T-helper 2 cell treated with Interferon-gamma antibody and Interleukin-4, amounts not matched to agents 5 μg/mL and 100 μg/mL, for 36 hours (primary cell): Measurements from ENCODE around the gene DDAH1.

Source experiments
- DNase-seq: peaks from one replicate; pipeline ENCODE4 v3.0.0; 2021; ENCODE audit warnings: low spot score
- H3K27ac Mint-ChIP-seq: one replicate; pipeline ENCODE4 v1.8.0; 2021; ENCODE audit warnings: mild to moderate bottlenecking, mixed read lengths
- H3K27me3 Mint-ChIP-seq: one replicate; pipeline ENCODE4 v1.8.0; 2021; ENCODE audit warnings: low read depth, mixed read lengths
- H3K36me3 Mint-ChIP-seq: one replicate; pipeline ENCODE4 v1.8.0; 2021; ENCODE audit warnings: low read depth, mixed read lengths
- H3K4me1 Mint-ChIP-seq: one replicate; pipeline ENCODE4 v1.8.0; 2021; ENCODE audit warnings: low read depth, mixed read lengths
- H3K4me3 Mint-ChIP-seq: one replicate; pipeline ENCODE4 v1.8.0; 2022; ENCODE audit warnings: mild to moderate bottlenecking, moderate library complexity, mixed read lengths
- H3K9me3 Mint-ChIP-seq: one replicate; pipeline ENCODE4 v1.8.0; 2021; ENCODE audit warnings: mixed read lengths

DDAH1 gene

GRCh38 chr1:85447006-85447943 is 17.7 kb downstream of the DDAH1 start:
- no peaks in the 10 kb centered on the region for H3K36me3 Mint-ChIP-seq
- DNase-seq, result no peak
- no peaks in the 10 kb centered on the region for H3K9me3 Mint-ChIP-seq
- H3K27me3 Mint-ChIP-seq, result no peaks in the 10 kb centered on the region
- H3K27ac Mint-ChIP-seq, result no peak overlapping the region
- H3K4me3 Mint-ChIP-seq, result no peak overlapping the region
- H3K4me1 Mint-ChIP-seq, result no peaks in the 10 kb centered on the region

GRCh38 chr1:85445906-85446305 is 19.1 kb downstream of the DDAH1 start:
- Mint-ChIP-seq H3K4me3 (no peak overlapping the region), H3K27ac (no peak overlapping the region), H3K9me3 (no peaks in the 10 kb centered on the region), H3K36me3 (no peaks in the 10 kb centered on the region), H3K27me3 (no peaks in the 10 kb centered on the region), H3K4me1 (no peaks in the 10 kb centered on the region)
- DNase-seq, result no peak

- H3K27me3 Mint-ChIP-seq, result no peaks in the 10 kb centered on the region
- H3K27ac Mint-ChIP-seq, result no peak overlapping the region
- no peak for DNase-seq
- H3K4me3 Mint-ChIP-seq, result no peak overlapping the region
- H3K4me1 Mint-ChIP-seq, result no peaks in the 10 kb centered on the region
- no peaks in the 10 kb centered on the region for H3K9me3 Mint-ChIP-seq
- H3K36me3 Mint-ChIP-seq, result no peaks in the 10 kb centered on the region
Observed at GRCh38 chr1:85444381-85444780, 20.6 kb downstream of the DDAH1 start.

- Mint-ChIP-seq H3K27me3 (no peaks in the 10 kb centered on the region), H3K36me3 (no peaks in the 10 kb centered on the region), H3K27ac (no peak overlapping the region), H3K4me1 (no peaks in the 10 kb centered on the region), H3K4me3 (no peak overlapping the region), H3K9me3 (no peaks in the 10 kb centered on the region)
- DNase-seq, result no peak
Observed at GRCh38 chr1:85440612-85441011, 24.3 kb downstream of the DDAH1 start.

DNA sequence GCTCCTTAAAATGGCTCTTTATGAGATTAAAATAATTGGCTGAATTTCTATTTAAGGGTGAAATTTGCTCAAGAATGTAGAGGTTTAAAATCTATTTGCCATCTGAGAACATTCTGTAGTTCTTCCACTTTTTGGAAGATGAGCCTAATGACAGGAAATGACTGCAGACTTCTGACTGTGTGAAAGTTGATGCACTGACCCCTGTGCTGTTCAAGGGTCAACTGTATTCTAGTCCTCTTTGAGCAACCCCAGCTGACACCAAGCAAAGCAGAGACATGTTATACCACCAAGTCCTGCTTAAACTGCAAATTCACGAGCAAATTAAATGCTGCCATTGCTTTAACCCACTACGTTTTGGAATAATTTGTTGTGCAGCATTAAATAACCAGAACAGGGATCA is 26.6 kb downstream of the DDAH1 start:
- H3K27me3 Mint-ChIP-seq, result no peaks in the 10 kb centered on the region
- no peaks in the 10 kb centered on the region for H3K4me1 Mint-ChIP-seq
- H3K27ac Mint-ChIP-seq, result no peak overlapping the region
- no peaks in the 10 kb centered on the region for H3K9me3 Mint-ChIP-seq
- DNase-seq, result no peak
- no peak overlapping the region for H3K4me3 Mint-ChIP-seq
- no peaks in the 10 kb centered on the region for H3K36me3 Mint-ChIP-seq

- no peaks in the 10 kb centered on the region for H3K4me1 Mint-ChIP-seq
- H3K27ac Mint-ChIP-seq, result no peak overlapping the region
- H3K4me3 Mint-ChIP-seq, result no peak overlapping the region
- H3K27me3 Mint-ChIP-seq, result no peaks in the 10 kb centered on the region
- H3K36me3 Mint-ChIP-seq, result no peaks in the 10 kb centered on the region
- H3K9me3 Mint-ChIP-seq, result no peaks in the 10 kb centered on the region
- no peak for DNase-seq
Observed at GRCh38 chr1:85437139-85437538, 27.8 kb downstream of the DDAH1 start.

DNA sequence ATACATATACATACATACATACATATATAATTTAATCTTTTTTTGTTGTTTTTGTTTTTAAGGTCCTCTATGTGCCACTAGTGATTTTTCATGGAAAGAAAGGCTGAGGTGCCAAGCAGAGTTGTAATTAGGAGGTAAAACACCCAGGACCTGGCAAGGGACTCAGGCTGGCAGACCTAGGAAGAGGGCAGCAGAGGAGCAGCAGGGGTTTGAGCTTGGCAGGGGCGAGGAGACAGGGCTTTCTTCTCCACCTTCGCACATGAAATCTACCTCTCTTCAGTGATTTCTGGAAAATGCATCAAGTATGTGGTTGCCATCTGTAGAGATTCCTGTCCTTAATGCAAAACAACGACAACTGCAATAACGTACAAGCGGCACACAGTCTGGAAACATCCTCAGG is 31.9 kb downstream of the DDAH1 start:
- H3K27me3 Mint-ChIP-seq, result no peaks in the 10 kb centered on the region
- H3K9me3 Mint-ChIP-seq, result no peaks in the 10 kb centered on the region
- DNase-seq, result no peak
- no peak overlapping the region for H3K27ac Mint-ChIP-seq
- no peak overlapping the region for H3K4me3 Mint-ChIP-seq
- no peaks in the 10 kb centered on the region for H3K36me3 Mint-ChIP-seq
- no peaks in the 10 kb centered on the region for H3K4me1 Mint-ChIP-seq

DNA sequence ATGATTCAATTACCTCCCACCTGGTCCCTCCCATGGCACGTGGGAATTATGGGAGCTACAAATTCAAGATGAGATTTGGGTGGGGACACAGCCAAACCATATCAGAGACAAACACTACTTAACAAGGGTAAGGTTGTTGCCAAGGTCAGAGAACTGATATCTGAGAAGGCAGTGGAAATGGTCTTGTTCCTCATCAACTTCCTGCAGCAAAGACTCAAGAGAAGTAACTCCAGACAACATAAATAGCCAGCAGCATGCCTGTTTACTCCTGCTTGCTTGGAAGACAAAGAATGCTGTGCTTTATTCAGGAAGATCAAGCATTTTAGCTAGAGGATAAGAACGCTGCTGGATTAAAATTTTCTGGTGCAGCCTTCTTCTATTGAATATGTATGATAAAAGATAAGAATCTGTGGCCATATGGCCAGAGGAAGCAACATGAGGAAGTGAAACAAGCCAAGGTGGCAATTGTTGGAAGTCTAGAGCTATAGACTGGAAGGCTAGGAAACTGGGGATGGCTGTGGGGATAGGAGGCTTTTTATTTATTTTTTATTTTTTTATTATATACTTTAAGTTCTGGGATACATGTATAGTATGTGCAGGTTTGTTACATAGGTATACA is 36.4 kb downstream of the DDAH1 start:
- no peaks in the 10 kb centered on the region for H3K4me1 Mint-ChIP-seq
- no peak for DNase-seq
- H3K27ac Mint-ChIP-seq, result no peak overlapping the region
- no peaks in the 10 kb centered on the region for H3K9me3 Mint-ChIP-seq
- H3K4me3 Mint-ChIP-seq, result no peak overlapping the region
- H3K27me3 Mint-ChIP-seq, result peaks cover under 1% of the 10 kb centered on the region
- H3K36me3 Mint-ChIP-seq, result no peaks in the 10 kb centered on the region

DNA sequence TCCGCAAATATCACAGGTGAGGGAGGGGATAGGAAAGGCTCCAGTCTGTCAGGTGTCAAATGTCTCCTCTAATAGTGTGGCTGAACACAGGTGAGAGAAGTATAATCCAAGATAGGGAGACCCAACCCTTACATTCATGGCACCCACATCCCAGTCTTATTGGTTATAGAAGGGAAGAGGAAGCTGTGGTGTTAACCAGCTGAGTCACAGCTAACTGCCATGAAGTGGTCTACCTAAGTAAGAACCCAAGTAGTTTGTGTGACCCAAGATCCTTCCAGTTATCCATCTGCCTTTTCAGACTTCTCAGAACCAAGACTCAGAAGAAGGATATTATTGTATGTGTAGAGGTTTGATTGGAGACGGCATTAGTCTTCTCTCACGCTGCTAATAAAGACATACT is 37.1 kb downstream of the DDAH1 start:
- Mint-ChIP-seq H3K9me3 (no peaks in the 10 kb centered on the region), H3K27ac (no peak overlapping the region), H3K36me3 (no peaks in the 10 kb centered on the region), H3K4me3 (no peak overlapping the region), H3K4me1 (no peaks in the 10 kb centered on the region), H3K27me3 (peaks cover 3% of the 10 kb centered on the region)
- DNase-seq, result no peak

GRCh38 chr1:85427331-85427730 is 37.6 kb downstream of the DDAH1 start:
- no peaks in the 10 kb centered on the region for H3K4me1 Mint-ChIP-seq
- peaks cover 3% of the 10 kb centered on the region for H3K27me3 Mint-ChIP-seq
- no peak overlapping the region for H3K4me3 Mint-ChIP-seq

DNA sequence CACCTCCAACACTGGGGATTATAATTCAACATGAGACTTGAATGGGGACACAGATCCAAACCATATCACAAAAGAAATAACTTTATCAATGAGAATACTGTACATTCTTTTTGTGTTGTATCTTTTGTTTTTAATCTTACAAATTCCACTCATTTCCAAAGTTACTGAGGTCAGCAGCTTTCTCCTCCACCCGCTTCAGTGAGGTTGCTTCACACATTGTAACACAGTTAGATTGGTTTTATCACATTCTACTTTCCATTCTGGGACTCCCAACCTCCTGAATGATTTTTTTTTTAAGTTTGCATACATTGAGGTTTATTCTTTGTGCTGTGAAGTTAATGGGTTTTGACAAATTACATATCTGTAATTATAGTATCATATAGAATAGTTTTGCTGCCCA is 43.8 kb downstream of the DDAH1 start:
- H3K27ac Mint-ChIP-seq, result no peak overlapping the region
- H3K27me3 Mint-ChIP-seq, result peaks cover 3% of the 10 kb centered on the region
- DNase-seq, result no peak
- no peaks in the 10 kb centered on the region for H3K4me1 Mint-ChIP-seq
- no peaks in the 10 kb centered on the region for H3K36me3 Mint-ChIP-seq
- no peak overlapping the region for H3K4me3 Mint-ChIP-seq
- no peaks in the 10 kb centered on the region for H3K9me3 Mint-ChIP-seq

More at GRCh38 chr1:85427331-85427730, 37.6 kb downstream of the DDAH1 start:
- no peak for DNase-seq
- H3K9me3 Mint-ChIP-seq, result no peaks in the 10 kb centered on the region
- no peaks in the 10 kb centered on the region for H3K36me3 Mint-ChIP-seq
- no peak overlapping the region for H3K27ac Mint-ChIP-seq

DNA sequence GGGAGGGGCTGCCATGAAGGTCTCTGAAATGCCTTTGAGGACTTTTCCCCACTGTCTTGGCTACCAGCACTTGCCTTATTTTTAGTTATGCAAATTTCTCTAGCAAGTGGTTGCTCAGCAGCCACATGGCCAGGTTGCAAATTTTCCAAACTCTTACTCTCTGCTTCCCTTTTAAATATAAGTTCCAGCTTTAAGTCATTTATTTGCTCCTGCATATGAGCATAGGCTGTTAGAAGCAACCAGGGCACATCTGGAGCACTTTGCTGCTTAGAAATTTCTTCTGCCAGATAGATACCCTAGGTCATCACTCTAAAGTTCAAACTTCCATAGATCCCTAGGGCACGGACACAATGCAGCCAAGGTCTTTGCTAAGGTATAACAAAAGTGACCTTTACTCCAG is 44.8 kb downstream of the DDAH1 start:
- no peak overlapping the region for H3K27ac Mint-ChIP-seq
- H3K4me3 Mint-ChIP-seq, result no peak overlapping the region
- peaks cover 3% of the 10 kb centered on the region for H3K27me3 Mint-ChIP-seq
- no peaks in the 10 kb centered on the region for H3K4me1 Mint-ChIP-seq
- no peaks in the 10 kb centered on the region for H3K9me3 Mint-ChIP-seq
- DNase-seq, result no peak
- no peaks in the 10 kb centered on the region for H3K36me3 Mint-ChIP-seq

GRCh38 chr1:85417876-85418275 is 47.1 kb downstream of the DDAH1 start:
- DNase-seq, result no peak
- Mint-ChIP-seq H3K4me1 (no peaks in the 10 kb centered on the region), H3K36me3 (no peaks in the 10 kb centered on the region), H3K27ac (no peak overlapping the region), H3K4me3 (no peak overlapping the region), H3K27me3 (no peaks in the 10 kb centered on the region), H3K9me3 (no peaks in the 10 kb centered on the region)

DNA sequence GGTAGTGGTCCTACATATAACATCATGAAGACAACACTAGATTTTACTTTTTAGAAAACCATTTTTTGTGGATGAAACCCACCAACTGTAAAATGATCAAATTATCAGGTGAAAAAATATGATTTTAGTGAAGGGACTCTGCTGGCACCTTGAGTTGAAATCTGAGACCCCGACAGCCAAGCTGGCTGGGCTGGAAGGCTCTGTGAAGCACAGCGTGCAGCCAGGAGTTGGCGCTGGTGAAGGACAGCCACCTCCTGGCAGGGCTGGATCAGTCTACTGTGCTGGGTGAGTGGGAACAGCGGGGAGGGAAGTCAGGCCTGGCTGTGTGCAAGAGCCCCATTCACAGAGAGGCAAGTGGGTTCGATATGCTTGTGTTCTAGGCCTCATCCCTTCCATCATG is 47.9 kb downstream of the DDAH1 start:
- no peak for DNase-seq
- H3K4me1 Mint-ChIP-seq, result no peaks in the 10 kb centered on the region
- no peak overlapping the region for H3K4me3 Mint-ChIP-seq
- H3K27ac Mint-ChIP-seq, result no peak overlapping the region
- no peaks in the 10 kb centered on the region for H3K9me3 Mint-ChIP-seq
- no peaks in the 10 kb centered on the region for H3K27me3 Mint-ChIP-seq
- H3K36me3 Mint-ChIP-seq, result no peaks in the 10 kb centered on the region
